HG03097 (cell line): ENCODE measurements around the gene CEBPB.
"Not testable (repeated sequence)": the region's sequence is repeated elsewhere in the genome, so short reads cannot be mapped to it uniquely, and the experiment has no call there.

Source experiments
- ATAC-seq: cut with Tn5 transposase; IDR thresholded peaks from one replicate; pipeline ENCODE4 v1.9.1; 2021; ENCODE audit not compliant: unreplicated experiment, low FRiP score

The CEBPB gene

GRCh38 chr20:50208815-50209214 lies 18.2 kb downstream of the CEBPB start:
- ATAC-seq = not testable (repeated sequence)

DNA sequence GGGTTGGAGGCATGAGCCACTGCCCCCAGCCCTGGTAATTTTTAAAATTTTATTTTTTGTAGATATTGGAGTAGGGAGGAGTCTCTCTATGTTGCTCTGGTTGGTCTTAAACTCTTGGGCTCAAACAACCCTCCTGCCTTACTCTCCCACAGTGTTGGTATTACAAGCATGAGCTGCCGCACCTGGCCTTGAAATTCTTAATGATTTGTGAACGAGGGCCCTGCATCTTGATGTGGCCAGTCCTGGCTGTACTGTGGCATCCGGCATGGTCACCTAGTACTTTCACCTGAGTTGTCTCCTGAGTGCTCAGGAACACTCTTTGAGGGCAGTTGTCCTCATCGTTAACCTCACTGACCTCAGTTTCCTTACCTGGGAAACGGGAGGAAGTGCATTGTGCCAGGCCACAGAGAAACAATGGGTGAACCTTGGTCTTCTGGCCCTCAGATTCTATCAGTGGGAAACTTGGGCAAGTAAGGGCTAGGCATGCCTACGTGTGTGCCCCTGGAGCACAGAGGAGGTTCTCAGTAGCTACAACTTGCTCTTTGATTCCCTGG lies 19.5 kb downstream of the CEBPB start:
- ATAC-seq = no peak

- no peak for ATAC-seq
These were observed 20.5 kb downstream of the CEBPB start for GRCh38 chr20:50211091-50211490.

GRCh38 chr20:50213531-50214106 lies 23.0 kb downstream of the CEBPB start:
- ATAC-seq = no peak

DNA sequence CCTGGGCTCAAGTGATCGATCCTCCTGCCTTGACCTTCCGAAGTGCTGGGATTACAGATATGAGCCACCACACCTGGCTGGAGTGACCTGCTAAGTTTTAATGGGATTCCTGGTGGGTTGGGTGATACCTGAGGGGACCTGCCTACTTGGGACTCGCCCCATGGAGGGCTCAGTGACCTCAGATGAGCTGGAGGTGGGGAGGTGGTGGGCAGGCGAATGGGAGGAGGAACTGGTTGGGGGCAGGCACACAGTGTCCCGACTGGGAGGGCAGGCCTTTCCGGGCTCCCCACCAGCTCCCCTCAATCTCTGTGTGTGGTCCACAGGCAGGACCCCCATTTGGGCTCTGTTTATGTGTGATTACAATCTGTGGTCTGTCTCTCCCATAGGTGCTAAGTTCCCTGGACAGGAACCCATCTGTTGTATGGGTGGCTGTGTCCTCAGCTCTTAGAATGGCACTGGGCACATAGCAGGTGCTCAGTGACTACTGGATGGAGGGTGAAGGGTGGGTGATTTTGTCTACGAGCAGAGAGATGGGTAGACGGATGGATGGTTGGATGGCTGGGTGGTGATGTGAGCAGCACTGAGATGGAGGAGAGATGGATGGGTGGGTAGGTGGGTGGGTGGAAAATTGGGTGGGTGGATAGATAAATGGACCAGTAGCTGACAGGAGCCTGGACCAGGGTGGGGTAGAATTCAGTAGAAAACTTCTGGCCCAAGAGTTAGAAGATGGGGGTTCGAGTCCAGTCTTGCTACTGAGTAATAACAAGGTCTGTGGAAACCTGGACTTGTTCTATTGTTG lies 23.8 kb downstream of the CEBPB start:
- no peak for ATAC-seq

- ATAC-seq = no peak
These were observed 24.6 kb downstream of the CEBPB start for GRCh38 chr20:50215101-50215690.

- no peak for ATAC-seq
These were observed 25.3 kb downstream of the CEBPB start for GRCh38 chr20:50215926-50216325.

GRCh38 chr20:50216543-50217206 lies 26.0 kb downstream of the CEBPB start:
- ATAC-seq = no peak

- no peak for ATAC-seq
These were observed 26.7 kb downstream of the CEBPB start for GRCh38 chr20:50217207-50217949.

GRCh38 chr20:50218987-50219435 lies 28.4 kb downstream of the CEBPB start:
- ATAC-seq = no peak

GRCh38 chr20:50219600-50219999 lies 29.0 kb downstream of the CEBPB start:
- no peak for ATAC-seq

DNA sequence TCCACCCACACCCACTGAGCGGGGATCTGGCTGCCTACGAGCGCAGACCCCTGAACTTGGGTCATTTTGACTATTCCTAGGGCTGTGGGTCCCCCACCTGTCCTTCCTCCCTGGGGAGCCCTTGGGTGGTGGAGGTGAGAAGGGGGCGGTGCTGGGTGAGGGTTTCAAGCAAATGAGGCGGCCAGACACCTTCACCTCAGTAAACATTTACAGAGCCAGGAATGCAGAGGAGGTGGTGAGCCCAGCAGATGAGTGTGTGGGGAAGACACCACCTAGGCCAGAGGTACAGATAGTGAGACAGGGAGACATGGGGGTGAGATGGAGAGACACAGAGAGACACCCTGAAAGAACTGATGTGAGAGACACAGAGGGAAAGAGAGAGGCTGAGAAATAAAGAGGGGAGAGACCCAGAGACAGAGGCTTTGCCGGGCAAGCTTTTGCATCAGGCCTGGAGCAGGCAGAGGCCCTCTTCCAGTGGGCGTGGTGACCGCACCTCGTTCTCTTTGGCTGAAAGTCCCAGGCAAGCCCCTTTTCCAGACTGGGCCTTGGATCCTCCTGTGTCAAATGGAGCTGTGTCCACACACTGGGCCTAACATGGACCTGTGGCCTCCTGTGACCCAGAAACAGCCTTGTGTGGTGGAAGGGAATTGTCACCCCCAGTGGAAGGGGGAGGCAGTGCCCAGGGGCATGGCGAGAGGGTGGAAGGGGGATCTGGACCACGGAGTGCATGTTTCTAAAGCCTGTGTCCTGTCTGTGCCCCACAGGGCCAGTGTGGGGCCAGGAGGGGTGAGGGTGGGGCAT lies 29.7 kb downstream of the CEBPB start:
- ATAC-seq = no peak

GRCh38 chr20:50220894-50221365 lies 30.3 kb downstream of the CEBPB start:
- ATAC-seq = no peak

- no peak for ATAC-seq
These were observed 31.1 kb downstream of the CEBPB start for GRCh38 chr20:50221501-50222308.

- ATAC-seq = no peak
These were observed 31.8 kb downstream of the CEBPB start for GRCh38 chr20:50222309-50223038.

DNA sequence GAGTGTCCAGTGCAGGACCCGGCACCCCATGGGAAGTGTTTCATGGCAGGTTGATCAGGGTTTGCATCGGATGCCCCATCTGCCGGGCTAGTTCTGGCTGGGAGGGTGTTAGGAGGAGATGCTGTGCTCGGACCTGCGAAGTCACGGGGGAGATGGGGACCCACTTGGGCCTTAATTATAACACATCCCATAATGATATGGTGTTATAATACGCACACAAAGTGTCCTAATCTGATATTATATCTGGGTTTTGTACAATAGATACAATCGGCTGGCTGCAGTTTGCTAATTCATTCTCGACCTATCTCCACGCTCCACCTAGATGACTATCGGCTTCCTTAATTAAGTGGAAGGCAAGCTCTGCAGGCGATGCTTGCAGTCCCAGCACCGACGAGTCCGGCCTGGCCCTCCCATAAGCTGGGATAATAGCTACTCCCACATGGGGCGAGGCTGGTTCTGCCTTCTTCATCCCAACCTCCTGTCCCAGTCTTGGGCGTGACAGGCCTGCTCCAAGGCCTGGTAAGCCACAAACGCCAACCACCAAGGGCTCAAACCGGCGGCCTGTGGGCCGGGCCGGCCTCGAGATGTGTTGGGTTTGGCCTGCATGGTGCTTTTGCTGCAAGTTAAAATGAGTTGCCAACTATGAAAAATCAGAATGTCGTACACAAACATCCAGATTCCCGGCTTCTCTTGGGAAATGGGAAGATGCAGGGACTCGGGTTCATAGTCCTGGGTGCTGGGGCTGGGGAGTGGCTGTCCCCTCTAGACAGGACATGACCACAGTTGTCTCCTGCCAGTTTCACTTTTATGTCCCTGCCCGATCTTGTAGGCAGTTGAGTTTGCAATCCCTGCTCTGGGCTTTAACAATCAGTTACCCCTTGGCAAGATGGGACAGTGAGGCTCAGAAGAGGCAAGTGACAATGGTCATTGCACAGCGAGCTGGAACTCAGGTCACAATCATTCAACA lies 32.7 kb downstream of the CEBPB start:
- ATAC-seq = no peak

- no peak for ATAC-seq
These were observed 33.4 kb downstream of the CEBPB start for GRCh38 chr20:50224052-50224451.
